ENCODE results near the gene ZBTB46. TPM values are rescaled to one million over a fixed set of nuclear protein-coding genes. Genes with fewer than 3 reads are reported as not detected.
A peak's percentile ranks its signal among the peaks of the same experiment; 100 is the strongest.

Gene ZBTB46
- total and polyA plus RNA-seq, 4 donors: 0.50 to 22.7 (median 9.7) TPM

DNA sequence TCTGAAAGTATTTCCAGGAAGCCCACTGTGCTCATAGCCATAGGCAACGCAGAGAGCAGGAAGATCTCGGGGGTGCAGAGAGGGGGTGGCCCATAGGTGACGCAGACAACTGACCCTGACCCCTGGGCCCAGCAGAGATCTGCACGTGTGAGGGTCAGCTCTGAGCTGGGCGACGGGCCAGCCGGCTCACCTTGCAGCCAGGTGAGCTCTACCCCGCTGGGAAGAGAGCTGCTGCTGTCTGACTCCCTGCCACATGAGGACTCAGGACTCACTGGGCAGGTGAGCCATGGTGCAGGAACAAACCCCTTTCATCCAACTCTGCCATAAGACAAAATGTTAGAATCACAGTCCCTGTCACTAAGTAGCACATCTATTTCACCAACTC is 19.6 kb downstream of the ZBTB46 start:
- no peaks in the 10 kb centered on the region for H3K4me1 ChIP-seq (ENCODE audit: control insufficient read depth in 1 of 2, insufficient read depth in 2 of 2, low read length in 2 of 2)
- intact Hi-C loops (cut with DNase I): no loop called here
- DNase-seq (no peak), ATAC-seq (ENCODE audit: low FRiP score) (no peak)
- no peak overlapping the region for H3K4me3 ChIP-seq (ENCODE audit: low read length in 2 of 2)
- no peaks in the 10 kb centered on the region for H3K27me3 ChIP-seq (ENCODE audit: control insufficient read depth in 1 of 2, insufficient read depth in 2 of 2, low read length in 1 of 2)
- no peak overlapping the region for H3K27ac ChIP-seq (ENCODE audit: low read depth in 1 of 2, low read length in 2 of 2)
- H3K9me3 ChIP-seq (ENCODE audit: control insufficient read depth, low read length): no peaks in the 10 kb centered on the region
- 80 to 84% methylated on average over 8 of the region's 8 CpGs for WGBS, 2 donors
- H3K36me3 ChIP-seq (ENCODE audit: control insufficient read depth in 1 of 2, insufficient read depth in 2 of 2, low read length in 1 of 2): no peaks in the 10 kb centered on the region

DNA sequence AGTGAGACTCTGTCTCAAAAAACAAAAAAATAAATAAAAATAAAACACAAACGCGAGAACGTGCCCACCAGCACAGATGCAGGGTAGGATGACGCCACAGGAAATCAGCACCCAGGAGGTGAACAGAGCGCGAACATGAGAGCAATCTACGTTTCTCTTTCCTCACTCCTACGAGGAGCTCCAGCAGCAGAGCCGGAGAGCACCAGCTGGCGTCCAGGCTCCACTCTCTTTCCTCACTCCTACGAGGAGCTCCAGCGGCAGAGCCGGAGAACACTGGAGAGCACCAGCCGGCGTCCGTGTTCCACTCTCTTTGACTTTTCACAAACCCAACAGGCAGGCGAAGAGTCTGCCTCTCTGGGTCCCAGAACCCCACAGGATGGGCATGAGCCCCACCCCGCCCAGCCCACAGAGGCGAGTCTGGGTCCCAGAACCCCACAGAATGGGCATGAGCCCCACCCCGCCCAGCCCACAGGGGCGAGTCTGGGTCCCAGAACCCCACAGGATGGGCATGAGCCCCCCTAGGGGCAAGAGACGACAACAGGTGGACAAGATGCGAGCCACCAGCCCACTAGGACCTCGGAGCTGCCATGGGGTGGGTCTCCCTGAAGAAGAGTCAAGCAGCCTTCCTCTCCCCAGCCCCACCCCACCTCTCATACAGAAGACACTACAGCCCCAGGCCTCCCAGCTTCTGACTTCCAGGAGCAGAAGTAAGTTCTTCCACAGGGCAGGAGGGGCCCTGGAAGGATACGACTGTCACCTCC is 20.2 kb downstream of the ZBTB46 start:
- DNase-seq (no peak), ATAC-seq (ENCODE audit: low FRiP score) (no peak)
- H3K27ac ChIP-seq (ENCODE audit: low read depth in 1 of 2, low read length in 2 of 2): no peak overlapping the region
- no peaks in the 10 kb centered on the region for H3K9me3 ChIP-seq (ENCODE audit: control insufficient read depth, low read length)
- no peaks in the 10 kb centered on the region for H3K4me1 ChIP-seq (ENCODE audit: control insufficient read depth in 1 of 2, insufficient read depth in 2 of 2, low read length in 2 of 2)
- no peaks in the 10 kb centered on the region for H3K27me3 ChIP-seq (ENCODE audit: control insufficient read depth in 1 of 2, insufficient read depth in 2 of 2, low read length in 1 of 2)
- intact Hi-C loops (cut with DNase I): no loop called here
- H3K36me3 ChIP-seq (ENCODE audit: control insufficient read depth in 1 of 2, insufficient read depth in 2 of 2, low read length in 1 of 2): no peaks in the 10 kb centered on the region
- H3K4me3 ChIP-seq (ENCODE audit: low read length in 2 of 2): no peak overlapping the region
- WGBS, 2 donors: 91 to 92% methylated on average over 25 of the region's 25 CpGs

DNA sequence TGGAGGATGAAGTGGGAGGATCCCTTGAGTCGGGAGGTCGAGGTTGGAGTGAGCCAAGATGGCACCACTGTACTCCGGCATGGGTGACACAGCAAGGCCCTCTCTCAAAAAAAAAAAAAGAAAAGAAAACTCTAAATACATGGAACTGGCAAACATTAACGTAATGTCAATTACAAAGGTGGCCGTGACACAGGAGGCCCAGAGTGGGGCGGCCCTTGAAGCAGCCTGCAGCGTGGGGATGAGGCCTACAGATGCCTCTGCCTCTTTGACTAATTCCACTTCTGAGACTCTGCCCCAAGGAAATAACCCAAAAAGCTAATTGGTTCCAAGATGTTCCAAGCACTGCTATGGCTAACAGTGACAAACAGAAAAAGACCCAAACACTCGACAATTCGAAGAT is 21.2 kb downstream of the ZBTB46 start:
- Histone ChIP-seq H3K36me3 (ENCODE audit: control insufficient read depth in 1 of 2, insufficient read depth in 2 of 2, low read length in 1 of 2) (no peaks in the 10 kb centered on the region), H3K4me1 (ENCODE audit: control insufficient read depth in 1 of 2, insufficient read depth in 2 of 2, low read length in 2 of 2) (no peaks in the 10 kb centered on the region), H3K27me3 (ENCODE audit: control insufficient read depth in 1 of 2, insufficient read depth in 2 of 2, low read length in 1 of 2) (no peaks in the 10 kb centered on the region), H3K9me3 (ENCODE audit: control insufficient read depth, low read length) (no peaks in the 10 kb centered on the region), H3K27ac (ENCODE audit: low read depth in 1 of 2, low read length in 2 of 2) (no peak overlapping the region), H3K4me3 (ENCODE audit: low read length in 2 of 2) (no peak overlapping the region)
- intact Hi-C loops (cut with DNase I): no loop called here
- no peak for DNase-seq
- 96 to 97% methylated on average over 9 of the region's 9 CpGs for WGBS, 2 donors
- ATAC-seq (ENCODE audit: low FRiP score): no peak

DNA sequence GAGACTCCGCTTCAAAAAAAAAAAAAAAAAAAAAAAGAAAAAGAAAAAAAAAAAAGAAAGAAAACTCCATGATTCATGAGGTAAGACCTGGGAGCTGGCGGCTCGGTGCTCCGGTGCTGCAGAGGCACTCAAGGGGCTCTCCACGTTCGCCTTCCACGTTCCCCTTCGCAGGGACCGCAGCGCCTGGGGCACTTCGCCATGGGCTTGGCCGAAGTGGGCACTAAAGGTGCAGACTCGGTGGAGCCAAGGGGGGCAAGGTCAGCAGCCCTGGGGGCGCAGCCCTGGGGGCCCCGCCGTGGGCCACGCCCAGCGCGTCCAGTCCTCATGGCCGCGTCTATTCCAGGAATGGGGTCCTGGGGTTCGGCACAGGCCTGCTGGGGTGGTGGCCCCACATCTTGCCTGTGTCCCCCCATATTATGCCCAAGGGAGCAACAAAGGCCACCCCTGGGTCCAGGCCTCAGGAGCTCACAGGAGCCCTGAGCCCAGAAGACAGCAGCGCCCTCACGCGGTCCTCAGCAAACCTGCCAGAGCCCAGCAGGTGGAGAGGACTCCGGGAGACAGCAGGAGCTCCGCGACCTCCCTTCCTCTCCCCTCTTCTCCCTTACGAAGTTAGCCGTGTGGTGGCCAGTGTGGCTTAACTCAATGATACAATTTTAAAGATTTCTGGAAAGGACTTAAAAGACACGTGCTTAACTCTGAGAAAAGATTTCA is 21.9 kb downstream of the ZBTB46 start:
- H3K27me3 ChIP-seq (ENCODE audit: control insufficient read depth in 1 of 2, insufficient read depth in 2 of 2, low read length in 1 of 2): no peaks in the 10 kb centered on the region

DNA sequence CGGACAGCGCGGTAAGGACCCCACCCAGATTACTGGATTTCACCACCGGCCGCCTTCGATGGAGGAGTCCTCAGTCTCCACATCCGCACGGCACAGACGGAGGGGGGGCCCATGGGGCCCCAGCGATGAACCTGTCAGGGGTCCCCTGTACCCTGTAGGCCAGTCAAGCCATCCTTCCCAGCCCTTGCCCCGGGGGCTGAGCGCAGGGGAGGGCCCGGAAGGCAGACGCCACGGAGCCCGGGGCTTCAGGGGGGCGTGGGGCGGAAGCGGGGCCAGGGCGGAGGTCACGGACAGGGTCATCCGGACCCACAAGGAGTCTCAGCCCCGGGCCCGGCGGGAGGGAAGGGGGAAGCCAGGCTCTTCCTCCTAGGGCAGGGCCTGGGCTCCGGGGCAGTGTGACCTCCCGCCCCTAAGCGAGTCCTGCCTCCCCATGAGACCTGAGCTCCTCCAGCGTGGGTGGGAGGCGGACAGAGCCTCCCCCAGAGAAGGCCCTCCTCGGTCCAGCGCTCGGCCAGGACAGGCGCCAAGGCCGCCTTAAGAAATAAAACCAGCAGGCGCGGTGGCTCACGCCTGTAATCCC is 22.8 kb downstream of the ZBTB46 start:
- Histone ChIP-seq H3K9me3 (ENCODE audit: control insufficient read depth, low read length) (no peaks in the 10 kb centered on the region), H3K27me3 (ENCODE audit: control insufficient read depth in 1 of 2, insufficient read depth in 2 of 2, low read length in 1 of 2) (no peaks in the 10 kb centered on the region), H3K4me1 (ENCODE audit: control insufficient read depth in 1 of 2, insufficient read depth in 2 of 2, low read length in 2 of 2) (no peaks in the 10 kb centered on the region), H3K36me3 (ENCODE audit: control insufficient read depth in 1 of 2, insufficient read depth in 2 of 2, low read length in 1 of 2) (no peaks in the 10 kb centered on the region), H3K27ac (ENCODE audit: low read depth in 1 of 2, low read length in 2 of 2) (no peak overlapping the region), H3K4me3 (ENCODE audit: low read length in 2 of 2) (no peak overlapping the region)
- WGBS, 2 donors: 93 to 99% methylated on average over 32 to 38 of the region's 38 CpGs
- intact Hi-C loops (cut with DNase I): no loop called here
- peak; percentile 56 for ATAC-seq (ENCODE audit: low FRiP score)
- DNase-seq: no peak

More for the DNA sequence above, 21.9 kb downstream of the ZBTB46 start:
- Histone ChIP-seq H3K27ac (ENCODE audit: low read depth in 1 of 2, low read length in 2 of 2) (no peak overlapping the region), H3K4me3 (ENCODE audit: low read length in 2 of 2) (no peak overlapping the region), H3K36me3 (ENCODE audit: control insufficient read depth in 1 of 2, insufficient read depth in 2 of 2, low read length in 1 of 2) (no peaks in the 10 kb centered on the region), H3K4me1 (ENCODE audit: control insufficient read depth in 1 of 2, insufficient read depth in 2 of 2, low read length in 2 of 2) (no peaks in the 10 kb centered on the region), H3K9me3 (ENCODE audit: control insufficient read depth, low read length) (no peaks in the 10 kb centered on the region)
- ATAC-seq (ENCODE audit: low FRiP score) (no peak), DNase-seq (no peak)
- intact Hi-C loops (cut with DNase I): no loop called here
- WGBS, 2 donors: 94 to 95% methylated on average over 31 of the region's 31 CpGs

DNA sequence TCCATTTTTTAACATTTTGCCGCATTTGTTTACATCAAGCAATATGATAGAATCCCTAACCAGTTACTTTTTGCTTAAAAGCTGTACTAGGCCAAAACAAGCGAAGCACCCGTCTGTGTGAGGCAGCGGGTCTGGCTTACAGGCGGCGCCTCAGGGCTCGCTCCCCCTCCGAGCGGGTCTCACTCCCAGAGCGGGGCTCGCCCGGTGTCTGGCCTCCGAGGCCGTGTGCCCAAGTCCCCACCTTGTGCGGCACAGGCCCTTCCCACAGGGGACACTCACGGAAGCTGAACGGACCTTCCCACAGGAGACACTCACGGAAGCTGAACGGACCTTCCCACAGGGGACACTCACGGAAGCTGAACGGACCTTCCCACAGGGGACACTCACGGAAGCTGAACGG is 23.4 kb downstream of the ZBTB46 start:
- Histone ChIP-seq H3K27me3 (ENCODE audit: control insufficient read depth in 1 of 2, insufficient read depth in 2 of 2, low read length in 1 of 2) (no peaks in the 10 kb centered on the region), H3K36me3 (ENCODE audit: control insufficient read depth in 1 of 2, insufficient read depth in 2 of 2, low read length in 1 of 2) (no peaks in the 10 kb centered on the region), H3K9me3 (ENCODE audit: control insufficient read depth, low read length) (no peaks in the 10 kb centered on the region), H3K4me1 (ENCODE audit: control insufficient read depth in 1 of 2, insufficient read depth in 2 of 2, low read length in 2 of 2) (no peaks in the 10 kb centered on the region), H3K27ac (ENCODE audit: low read depth in 1 of 2, low read length in 2 of 2) (no peak overlapping the region), H3K4me3 (ENCODE audit: low read length in 2 of 2) (no peak overlapping the region)
- intact Hi-C loops (cut with DNase I): no loop called here
- DNase-seq: no peak
- WGBS, 2 donors: 94 to 97% methylated on average over 23 of the region's 23 CpGs
- ATAC-seq (ENCODE audit: low FRiP score): no peak

DNA sequence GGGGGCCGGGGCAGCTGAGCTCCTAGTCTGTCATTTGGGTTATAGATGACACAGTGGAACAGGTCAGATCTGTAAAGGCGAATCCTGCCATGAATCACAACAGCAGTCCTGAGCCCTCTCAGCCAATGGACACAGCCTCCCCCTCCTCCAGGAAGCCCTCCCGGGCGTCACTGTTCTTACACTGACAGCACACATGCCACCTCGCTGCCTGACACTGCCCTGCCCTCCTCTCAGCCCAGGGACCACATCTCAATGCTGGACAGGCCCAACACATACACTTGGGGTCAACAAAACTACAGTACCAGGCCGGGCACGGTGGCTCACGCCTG is 26.8 kb downstream of the ZBTB46 start:
- intact Hi-C loops (cut with DNase I): no loop called here
- Histone ChIP-seq H3K4me3 (ENCODE audit: low read length in 2 of 2) (no peak overlapping the region), H3K36me3 (ENCODE audit: control insufficient read depth in 1 of 2, insufficient read depth in 2 of 2, low read length in 1 of 2) (no peaks in the 10 kb centered on the region), H3K9me3 (ENCODE audit: control insufficient read depth, low read length) (no peaks in the 10 kb centered on the region), H3K27me3 (ENCODE audit: control insufficient read depth in 1 of 2, insufficient read depth in 2 of 2, low read length in 1 of 2) (no peaks in the 10 kb centered on the region), H3K4me1 (ENCODE audit: control insufficient read depth in 1 of 2, insufficient read depth in 2 of 2, low read length in 2 of 2) (no peaks in the 10 kb centered on the region), H3K27ac (ENCODE audit: low read depth in 1 of 2, low read length in 2 of 2) (no peak overlapping the region)
- 89 to 92% methylated on average over 8 of the region's 8 CpGs for WGBS, 2 donors
- ATAC-seq (ENCODE audit: low FRiP score): no peak
- DNase-seq: no peak

DNA sequence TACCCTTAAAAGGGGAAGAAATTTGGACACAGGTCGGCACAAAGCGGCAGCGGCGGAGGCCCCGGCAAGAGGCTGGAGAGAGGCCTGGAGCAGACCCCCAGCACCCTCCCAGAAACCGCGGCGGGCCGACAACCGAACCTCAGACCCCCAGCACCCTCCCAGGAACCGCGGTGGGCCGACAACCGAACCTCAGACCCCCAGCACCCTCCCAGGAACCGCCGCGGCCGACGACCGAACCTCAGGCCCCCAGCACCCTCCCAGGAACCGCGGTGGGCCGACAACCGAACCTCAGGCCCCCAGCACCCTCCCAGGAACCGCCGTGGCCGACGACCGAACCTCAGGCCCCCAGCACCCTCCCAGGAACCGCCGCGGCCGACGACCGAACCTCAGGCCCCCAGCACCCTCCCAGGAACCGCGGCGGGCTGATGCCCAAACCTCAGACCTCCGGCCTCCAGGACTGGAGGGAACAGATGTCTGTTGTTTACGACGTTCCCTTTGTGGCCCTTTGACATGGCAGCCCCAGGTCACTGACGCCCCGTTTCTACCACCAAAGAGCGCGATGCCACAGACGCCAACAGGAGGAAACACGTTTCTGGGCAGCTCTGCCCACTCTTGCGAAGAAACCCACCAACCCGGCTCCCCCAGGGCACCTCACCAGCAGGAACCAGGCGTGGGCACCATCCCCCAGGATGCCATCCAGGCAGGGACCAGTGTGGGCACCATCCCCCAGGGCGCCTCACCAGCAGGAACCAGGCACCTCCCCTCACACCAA is 28.4 kb downstream of the ZBTB46 start:
- no peak overlapping the region for H3K27ac ChIP-seq (ENCODE audit: low read depth in 1 of 2, low read length in 2 of 2)
- H3K9me3 ChIP-seq (ENCODE audit: control insufficient read depth, low read length): no peaks in the 10 kb centered on the region
- no peaks in the 10 kb centered on the region for H3K27me3 ChIP-seq (ENCODE audit: control insufficient read depth in 1 of 2, insufficient read depth in 2 of 2, low read length in 1 of 2)
- ATAC-seq (ENCODE audit: low FRiP score) (no peak), DNase-seq (no peak)
- no peak overlapping the region for H3K4me3 ChIP-seq (ENCODE audit: low read length in 2 of 2)
- 96% methylated on average over 49 to 51 of the region's 51 CpGs for WGBS, 2 donors
- intact Hi-C loops (cut with DNase I): no loop called here
- H3K4me1 ChIP-seq (ENCODE audit: control insufficient read depth in 1 of 2, insufficient read depth in 2 of 2, low read length in 2 of 2): no peaks in the 10 kb centered on the region
- no peaks in the 10 kb centered on the region for H3K36me3 ChIP-seq (ENCODE audit: control insufficient read depth in 1 of 2, insufficient read depth in 2 of 2, low read length in 1 of 2)

All from aorta (tissue), 5 donors.